SU-DHL-6 (cell line): ENCODE data around the gene PTCSC3.

Source experiments
- EZH2phosphoT487 ChIP-seq: fragments of 200-600 bp; sonication (generic), shearing (Covaris generic); conservative IDR thresholded peaks from 2 replicates; pipeline ENCODE4 v1.6.1; 2018; ENCODE audit warnings: mild to moderate bottlenecking, antibody characterized with exemption, low read length, moderate library complexity, mixed read lengths
- TF ChIP-seq, protein P1 (sequence below): fragments of 200-600 bp; sonication (generic); IDR thresholded peaks from one replicate; pipeline ENCODE4 v1.5.1; 2017; ENCODE audit warnings: antibody characterized with exemption, mild to moderate bottlenecking, low read length, moderate library complexity; ENCODE audit not compliant: insufficient read depth, poor library complexity, severe bottlenecking

DNA sequence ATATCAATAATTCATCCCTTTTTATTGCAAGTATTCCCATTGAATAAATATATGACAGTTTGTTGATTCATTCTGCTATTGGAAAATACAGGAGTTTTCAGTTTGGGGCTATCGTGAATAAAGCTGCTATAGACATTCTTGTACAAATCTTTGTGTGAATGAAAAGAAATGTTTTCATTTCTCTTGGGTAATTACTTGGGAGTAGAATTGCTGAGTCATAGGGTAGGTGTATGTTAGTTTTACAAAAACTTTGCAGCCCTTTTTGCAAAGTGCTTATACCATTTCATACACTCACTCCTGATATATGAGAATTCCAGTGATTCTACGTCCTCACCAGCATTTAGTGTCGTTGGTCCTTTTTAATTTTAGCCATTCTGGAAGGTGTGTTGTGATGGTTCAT lies 6.9 kb upstream of the PTCSC3 start:
- TF ChIP-seq, protein P1, sequence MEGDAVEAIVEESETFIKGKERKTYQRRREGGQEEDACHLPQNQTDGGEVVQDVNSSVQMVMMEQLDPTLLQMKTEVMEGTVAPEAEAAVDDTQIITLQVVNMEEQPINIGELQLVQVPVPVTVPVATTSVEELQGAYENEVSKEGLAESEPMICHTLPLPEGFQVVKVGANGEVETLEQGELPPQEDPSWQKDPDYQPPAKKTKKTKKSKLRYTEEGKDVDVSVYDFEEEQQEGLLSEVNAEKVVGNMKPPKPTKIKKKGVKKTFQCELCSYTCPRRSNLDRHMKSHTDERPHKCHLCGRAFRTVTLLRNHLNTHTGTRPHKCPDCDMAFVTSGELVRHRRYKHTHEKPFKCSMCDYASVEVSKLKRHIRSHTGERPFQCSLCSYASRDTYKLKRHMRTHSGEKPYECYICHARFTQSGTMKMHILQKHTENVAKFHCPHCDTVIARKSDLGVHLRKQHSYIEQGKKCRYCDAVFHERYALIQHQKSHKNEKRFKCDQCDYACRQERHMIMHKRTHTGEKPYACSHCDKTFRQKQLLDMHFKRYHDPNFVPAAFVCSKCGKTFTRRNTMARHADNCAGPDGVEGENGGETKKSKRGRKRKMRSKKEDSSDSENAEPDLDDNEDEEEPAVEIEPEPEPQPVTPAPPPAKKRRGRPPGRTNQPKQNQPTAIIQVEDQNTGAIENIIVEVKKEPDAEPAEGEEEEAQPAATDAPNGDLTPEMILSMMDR = no peak
- no peak for TF ChIP-seq EZH2phosphoT487
